Coronary artery (tissue), 2 donors: ENCODE results near the gene CCNYL1.
"Not testable (repeated sequence)": the region's sequence is repeated elsewhere in the genome, so short reads cannot be mapped to it uniquely, and the experiment has no call there.

Experiments
- DNase-seq: peaks from one replicate; pipeline ENCODE4 v3.0.0-alpha.2; 2017; ENCODE audit warnings: low spot score
- H3K27ac ChIP-seq, 2 donors: fragments of 200-600 bp; sonication (generic); one replicate each; pipeline ENCODE4 v1.5.1; 2016 to 2019
- H3K4me3 ChIP-seq: fragments of 200-600 bp; sonication (generic); 2 replicates; pipeline ENCODE4 v1.5.1; 2016; ENCODE audit warnings: mild to moderate bottlenecking, moderate library complexity
- TF ChIP-seq, protein P1 (sequence below): fragments of 200-600 bp; sonication (generic); IDR thresholded peaks from one replicate; pipeline ENCODE4 v1.5.1; 2019; ENCODE audit warnings: antibody characterized with exemption

Gene CCNYL1

DNA sequence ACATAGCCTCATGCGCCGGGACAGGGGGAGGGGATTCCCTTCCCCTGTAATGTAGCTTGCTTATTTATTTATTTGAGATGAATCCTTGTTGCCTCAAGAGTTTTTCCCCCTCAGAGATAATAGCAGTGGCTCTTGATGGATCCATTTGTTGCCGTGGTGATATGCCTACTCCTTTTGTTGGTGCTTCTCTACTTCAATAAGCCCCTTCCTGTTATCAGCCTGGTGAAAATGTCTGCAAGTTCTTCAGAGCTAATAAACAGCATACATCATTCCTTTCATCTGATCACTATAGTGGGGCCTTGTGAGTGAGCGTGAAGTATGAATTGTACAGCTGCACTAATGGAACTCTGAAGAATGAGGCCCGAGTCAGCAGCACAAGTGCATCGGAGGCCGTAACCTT, 38.9 kb downstream of the CCNYL1 start:
- TF ChIP-seq, protein P1, sequence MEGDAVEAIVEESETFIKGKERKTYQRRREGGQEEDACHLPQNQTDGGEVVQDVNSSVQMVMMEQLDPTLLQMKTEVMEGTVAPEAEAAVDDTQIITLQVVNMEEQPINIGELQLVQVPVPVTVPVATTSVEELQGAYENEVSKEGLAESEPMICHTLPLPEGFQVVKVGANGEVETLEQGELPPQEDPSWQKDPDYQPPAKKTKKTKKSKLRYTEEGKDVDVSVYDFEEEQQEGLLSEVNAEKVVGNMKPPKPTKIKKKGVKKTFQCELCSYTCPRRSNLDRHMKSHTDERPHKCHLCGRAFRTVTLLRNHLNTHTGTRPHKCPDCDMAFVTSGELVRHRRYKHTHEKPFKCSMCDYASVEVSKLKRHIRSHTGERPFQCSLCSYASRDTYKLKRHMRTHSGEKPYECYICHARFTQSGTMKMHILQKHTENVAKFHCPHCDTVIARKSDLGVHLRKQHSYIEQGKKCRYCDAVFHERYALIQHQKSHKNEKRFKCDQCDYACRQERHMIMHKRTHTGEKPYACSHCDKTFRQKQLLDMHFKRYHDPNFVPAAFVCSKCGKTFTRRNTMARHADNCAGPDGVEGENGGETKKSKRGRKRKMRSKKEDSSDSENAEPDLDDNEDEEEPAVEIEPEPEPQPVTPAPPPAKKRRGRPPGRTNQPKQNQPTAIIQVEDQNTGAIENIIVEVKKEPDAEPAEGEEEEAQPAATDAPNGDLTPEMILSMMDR: no peak
- Histone ChIP-seq H3K27ac (no peak overlapping the region), H3K4me3 (no peak overlapping the region)
- DNase-seq: no peak

DNA sequence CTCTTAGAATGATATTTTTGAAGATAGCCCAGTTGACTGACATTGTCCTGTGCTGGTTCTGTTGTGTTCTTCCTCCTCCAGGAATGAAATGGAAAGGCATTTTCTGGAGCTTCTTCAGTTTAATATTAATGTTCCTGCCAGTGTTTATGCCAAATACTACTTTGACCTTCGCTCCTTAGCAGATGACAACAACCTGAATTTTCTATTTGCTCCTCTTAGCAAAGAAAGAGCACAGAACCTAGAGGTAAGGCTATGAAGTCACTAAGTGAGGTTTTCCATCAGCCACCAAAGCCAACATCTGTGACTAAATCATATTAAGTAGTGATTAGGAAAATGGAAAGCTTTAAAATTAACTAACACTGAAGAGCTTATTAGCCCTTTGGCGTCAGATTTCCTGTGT, 39.4 kb downstream of the CCNYL1 start:
- TF ChIP-seq, protein P1: no peak
- DNase-seq: no peak
- Histone ChIP-seq H3K27ac (no peak overlapping the region), H3K4me3 (no peak overlapping the region)

DNA sequence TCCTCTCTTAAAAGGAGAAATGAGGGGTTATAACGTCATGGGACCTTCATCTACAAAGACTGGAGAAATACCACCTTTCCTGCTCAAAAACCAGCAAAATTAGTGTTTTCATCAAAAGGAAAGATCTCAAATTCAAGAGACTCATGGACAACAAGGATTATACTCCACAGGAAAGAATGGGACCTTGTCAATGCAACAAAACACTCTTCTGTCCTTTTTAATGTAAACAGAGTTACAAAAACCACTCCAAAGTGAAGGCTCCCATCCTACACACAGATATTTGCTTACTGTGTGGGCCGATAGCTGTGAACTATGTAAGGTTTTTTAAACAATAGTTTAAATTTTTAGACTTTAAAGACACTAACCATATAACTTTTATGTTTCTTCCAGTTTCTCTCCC, 42.2 kb downstream of the CCNYL1 start:
- H3K27ac ChIP-seq: not testable (repeated sequence)

DNA sequence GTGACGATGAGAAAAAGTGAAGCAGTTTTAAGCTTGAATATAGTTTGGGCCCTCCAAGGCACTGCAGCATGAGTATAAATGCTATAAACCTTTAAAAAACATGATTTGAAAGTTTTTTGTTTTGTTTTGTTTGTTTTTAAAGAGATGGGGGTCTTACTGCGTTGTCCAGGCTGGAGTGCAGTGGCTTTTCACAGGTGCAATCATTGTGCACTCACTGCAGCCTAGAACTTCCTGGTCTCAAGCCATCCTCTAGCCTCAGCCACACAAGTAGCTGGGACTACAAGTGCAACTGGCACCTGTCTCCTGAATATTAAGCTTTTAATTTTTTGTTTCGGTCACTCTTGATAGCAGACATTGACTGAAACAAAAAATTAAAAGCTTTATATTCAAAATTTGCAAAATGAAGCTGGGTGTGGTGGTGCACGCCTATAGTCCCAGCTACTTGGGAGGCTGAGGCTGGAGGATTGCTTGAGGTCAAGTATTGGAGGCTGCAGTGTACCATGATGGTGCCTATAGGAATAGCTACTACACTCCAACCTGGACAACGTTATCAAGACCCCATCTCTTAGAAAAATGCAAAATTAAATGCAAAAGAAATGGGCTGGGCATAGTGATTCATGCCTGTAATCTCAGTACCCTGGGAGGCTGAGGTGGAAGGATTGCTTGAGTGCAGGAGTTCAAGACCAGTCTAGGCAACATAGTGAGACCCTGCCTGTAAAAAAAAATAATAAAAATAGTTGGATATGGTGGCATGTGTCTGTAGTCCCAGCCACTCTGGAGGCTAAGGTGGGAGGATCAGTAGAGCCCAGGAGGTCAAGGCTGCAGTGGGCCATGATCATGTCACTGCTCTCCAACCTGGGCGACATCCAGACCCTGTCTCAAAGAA, 43.3 kb downstream of the CCNYL1 start:
- Histone ChIP-seq H3K27ac (no peak overlapping the region), H3K4me3 (no peak overlapping the region)
- TF ChIP-seq, protein P1: no peak
- DNase-seq: no peak

More for the DNA sequence above, 42.2 kb downstream of the CCNYL1 start:
- not testable (repeated sequence) for H3K4me3 ChIP-seq, DNase-seq

DNA sequence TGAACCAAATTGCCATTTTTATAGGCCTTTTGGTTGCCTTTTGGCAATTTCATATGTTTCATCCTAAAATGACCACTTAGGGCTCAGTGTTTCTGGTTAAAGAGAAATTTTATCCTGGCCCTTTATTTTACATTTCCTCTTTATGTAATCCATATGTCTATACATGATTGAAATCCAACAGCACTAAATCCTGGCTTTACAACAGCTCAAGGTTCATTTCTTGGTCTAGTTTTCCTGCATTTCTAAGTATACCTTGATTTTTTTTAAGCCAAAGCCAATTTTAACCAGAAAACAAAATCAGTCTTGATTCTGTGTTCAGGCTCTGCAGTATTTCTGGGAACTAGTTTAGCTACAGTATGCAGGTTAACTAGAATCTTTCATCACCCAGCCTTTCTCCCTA, 46.6 kb downstream of the CCNYL1 start:
- TF ChIP-seq, protein P1: no peak
- DNase-seq: no peak
- Histone ChIP-seq H3K4me3 (no peak overlapping the region), H3K27ac (no peak overlapping the region)

DNA sequence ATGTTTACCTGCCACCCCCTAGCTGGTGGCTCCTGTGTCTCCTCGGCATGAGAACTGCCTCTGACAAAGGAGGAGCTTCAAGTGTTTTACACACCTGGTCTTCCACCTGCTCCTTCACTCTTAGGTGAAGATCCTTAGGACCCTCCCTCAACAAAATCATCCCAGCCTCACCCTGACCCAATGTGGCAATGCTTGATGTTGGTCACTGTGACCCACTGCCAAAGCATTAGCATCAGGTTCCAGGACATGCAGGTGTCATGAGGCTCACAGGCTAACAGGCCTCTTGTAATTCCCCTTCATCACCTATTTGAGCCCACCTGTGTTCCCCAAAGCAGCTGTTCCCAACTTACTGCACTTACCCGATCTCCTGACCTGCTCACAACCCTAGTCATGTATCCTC, 48.5 kb downstream of the CCNYL1 start:
- Histone ChIP-seq H3K4me3 (no peak overlapping the region), H3K27ac (no peak overlapping the region)
- no peak for DNase-seq
- TF ChIP-seq, protein P1: no peak

DNA sequence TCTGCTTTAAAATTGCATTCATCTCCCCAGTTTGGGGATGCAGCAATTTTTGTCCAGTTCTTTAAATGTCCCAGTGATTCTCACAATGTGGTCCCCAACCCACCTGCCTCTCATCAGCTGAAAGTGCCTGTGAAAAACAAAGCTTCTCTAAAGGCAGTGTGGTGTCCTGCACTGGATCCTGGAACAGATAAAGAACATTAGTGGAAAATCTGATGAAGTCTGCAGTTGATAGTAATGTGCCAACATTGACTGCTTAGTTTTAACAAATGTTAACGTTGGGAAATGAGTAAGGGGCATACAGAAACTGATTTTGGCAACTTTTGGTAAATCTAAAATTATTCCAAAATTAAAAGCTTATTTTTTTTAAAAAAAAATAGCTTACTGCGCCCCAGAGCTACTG, 49.0 kb downstream of the CCNYL1 start:
- no peak for DNase-seq
- Histone ChIP-seq H3K4me3 (no peak overlapping the region), H3K27ac (no peak overlapping the region)
- TF ChIP-seq, protein P1: no peak

DNA sequence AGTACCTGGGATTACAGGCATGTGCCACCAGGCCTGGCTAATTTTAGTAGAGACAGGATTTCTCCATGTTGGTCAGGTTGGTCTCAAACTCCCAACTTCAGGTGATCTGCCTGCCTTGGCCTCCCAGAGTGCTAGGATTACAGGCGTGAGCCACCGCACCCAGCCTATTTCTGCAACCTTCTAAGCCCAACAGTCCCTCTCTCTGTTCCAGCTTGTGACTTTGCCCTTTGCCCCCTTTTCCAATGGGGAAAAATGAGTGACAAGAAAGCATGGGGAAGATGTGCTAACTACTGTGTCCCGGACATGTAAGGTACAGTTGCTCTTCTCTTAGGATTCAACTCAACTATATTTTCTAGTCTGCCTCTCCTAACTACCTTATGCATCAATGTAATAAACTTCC, 50.0 kb downstream of the CCNYL1 start:
- DNase-seq, H3K27ac ChIP-seq, H3K4me3 ChIP-seq: not testable (repeated sequence)
